Mesendoderm (in vitro differentiated cells): Measurements from ENCODE around the gene CDCP2. TPM values are rescaled to one million over a fixed set of nuclear protein-coding genes. Genes with fewer than 3 reads are reported as not detected.

ENCODE experiments used
- DNase-seq: peaks from one replicate; pipeline ENCODE4 v3.0.0; 2013
- H2AK5ac ChIP-seq: 2 replicates; pipeline ENCODE4 v1.6.1; 2013; ENCODE audit warnings: low read length, inconsistent platforms
- H2BK120ac ChIP-seq: 2 replicates; pipeline ENCODE4 v1.6.1; 2013; ENCODE audit warnings: low read depth, mild to moderate bottlenecking, low read length, moderate library complexity, mixed read lengths
- H2BK15ac ChIP-seq: replicated peaks from 2 replicates; pipeline ENCODE4 v1.6.1; 2013; ENCODE audit warnings: low read depth, mild to moderate bottlenecking, moderate library complexity
- H2BK5ac ChIP-seq: 2 replicates; pipeline ENCODE4 v1.6.1; 2013; ENCODE audit warnings: low read length, inconsistent platforms
- H3K18ac ChIP-seq: 2 replicates; pipeline ENCODE4 v1.6.1; 2013; ENCODE audit warnings: mild to moderate bottlenecking, low read length, mixed read lengths
- H3K23ac ChIP-seq: one replicate; pipeline ENCODE4 v1.6.1; 2013; ENCODE audit warnings: low read length
- H3K27ac ChIP-seq: 2 replicates; pipeline ENCODE4 v1.5.1; 2013; ENCODE audit warnings: low read depth, mild to moderate bottlenecking, inconsistent platforms, low read length, moderate library complexity
- H3K27me3 ChIP-seq: 2 replicates; pipeline ENCODE4 v1.6.1; 2013; ENCODE audit warnings: low read length, control low read depth, mild to moderate bottlenecking, inconsistent platforms; ENCODE audit not compliant: insufficient read depth, poor library complexity
- H3K36me3 ChIP-seq: 2 replicates; pipeline ENCODE4 v1.6.1; 2013; ENCODE audit warnings: low read length, inconsistent platforms; ENCODE audit not compliant: control insufficient read depth, insufficient read depth
- H3K4ac ChIP-seq: one replicate; pipeline ENCODE4 v1.6.1; 2013; ENCODE audit warnings: low read depth, mild to moderate bottlenecking, low read length, moderate library complexity
- H3K4me1 ChIP-seq: 2 replicates; pipeline ENCODE4 v1.6.1; 2013; ENCODE audit warnings: low read depth, low read length, inconsistent platforms; ENCODE audit not compliant: control insufficient read depth
- H3K4me2 ChIP-seq: 2 replicates; pipeline ENCODE4 v1.6.1; 2013; ENCODE audit warnings: low read length
- H3K4me3 ChIP-seq: 2 replicates; pipeline ENCODE4 v1.5.1; 2013; ENCODE audit warnings: mild to moderate bottlenecking, low read length
- H3K56ac ChIP-seq: one replicate; pipeline ENCODE4 v1.6.1; 2013; ENCODE audit warnings: low read length
- H3K79me1 ChIP-seq: 2 replicates; pipeline ENCODE4 v1.6.1; 2013; ENCODE audit warnings: low read length, inconsistent platforms
- H3K79me2 ChIP-seq: 2 replicates; pipeline ENCODE4 v1.6.1; 2013; ENCODE audit warnings: mild to moderate bottlenecking, low read length; ENCODE audit not compliant: control insufficient read depth, insufficient read depth
- H3K9ac ChIP-seq: 2 replicates; pipeline ENCODE4 v1.6.1; 2013; ENCODE audit warnings: low read length, inconsistent platforms
- H4K5ac ChIP-seq: one replicate; pipeline ENCODE4 v1.6.1; 2013; ENCODE audit warnings: low read length
- H4K8ac ChIP-seq: one replicate; pipeline ENCODE4 v1.6.1; 2013; ENCODE audit warnings: low read depth, mild to moderate bottlenecking, control low read depth, low read length, moderate library complexity
- WGBS: extraction: QIAGEN DNeasy Blood & Tissue Kit; methylation state at CpG from one replicate; pipeline ENCODE4 v1.1.7; 2013; ENCODE audit warnings: low lambda C conversion rate, missing lambda C conversion rate; ENCODE audit not compliant: insufficient coverage; ENCODE audit errors: extremely low coverage; 5-methylcytosine and 5-hydroxymethylcytosine counted together
- small RNA-seq: library from polyadenylated mRNA; stranded (forward); fragments of <200 nt; extraction: miRNeasy Mini kit (QIAGEN cat#:217004); gene quantifications from one replicate; pipeline ENCODE3, GENCODE V24; 2013; ENCODE audit not compliant: insufficient read depth

Gene CDCP2

DNA sequence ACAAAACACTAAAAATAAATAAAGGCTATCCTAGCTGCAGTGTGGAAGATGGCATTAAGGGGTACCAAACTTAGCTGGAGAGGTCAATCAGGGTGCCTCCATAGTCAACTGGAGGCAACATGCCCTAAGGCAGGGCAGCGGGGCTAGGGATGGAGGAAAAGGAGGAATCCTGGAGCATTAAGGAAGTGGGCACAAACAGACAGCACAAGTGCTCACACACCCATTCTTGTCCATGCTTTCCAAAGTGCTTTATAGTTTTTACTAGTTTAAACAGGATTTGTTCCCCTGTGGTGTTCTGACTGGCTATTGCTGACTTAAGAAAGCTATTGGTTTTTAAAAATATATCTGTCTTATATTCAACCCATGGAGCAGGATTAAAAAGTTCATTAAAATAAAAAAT, 66.0 kb downstream of the CDCP2 start:
- Histone ChIP-seq H3K23ac (no peak overlapping the region), H3K79me2 (no peaks in the 10 kb centered on the region), H2BK5ac (no peak overlapping the region), H3K27me3 (no peaks in the 10 kb centered on the region), H3K4me1 (no peaks in the 10 kb centered on the region), H3K9ac (no peak overlapping the region), H3K4me3 (no peak overlapping the region), H3K4ac (no peak overlapping the region), H3K27ac (no peak overlapping the region), H4K5ac (no peak overlapping the region), H4K8ac (no peak overlapping the region), H2BK15ac (no peak overlapping the region), H3K79me1 (no peaks in the 10 kb centered on the region), H3K36me3 (no peaks in the 10 kb centered on the region), H3K18ac (no peak overlapping the region), H2AK5ac (no peak overlapping the region), H3K4me2 (no peak overlapping the region), H3K56ac (no peak overlapping the region), H2BK120ac (no peak overlapping the region)
- no peak for DNase-seq
- WGBS: no CpG with 5 or more reads among the region's 1 CpG

DNA sequence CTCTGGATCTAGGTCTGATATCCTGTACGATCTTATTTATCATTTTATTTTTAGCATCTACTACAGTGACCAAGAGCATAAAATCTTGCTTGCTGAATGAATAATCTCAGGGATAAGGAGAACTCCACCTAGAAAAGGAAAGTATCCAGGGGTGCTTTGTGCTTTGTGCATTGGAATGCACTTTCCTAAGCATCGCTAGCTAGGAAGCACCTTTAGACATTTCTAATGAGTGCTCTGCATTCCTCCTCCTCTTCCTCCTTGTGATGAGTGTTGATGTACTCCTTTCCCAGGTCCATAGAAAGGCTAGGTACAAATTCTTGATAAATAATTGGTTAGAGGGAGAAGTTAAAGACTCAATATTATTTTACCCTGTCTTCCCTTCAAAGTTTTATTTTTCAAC, 68.0 kb downstream of the CDCP2 start:
- Histone ChIP-seq H2BK15ac (no peak overlapping the region), H4K5ac (no peak overlapping the region), H3K23ac (no peak overlapping the region), H4K8ac (no peak overlapping the region), H3K9ac (no peak overlapping the region), H3K27ac (no peak overlapping the region), H3K79me2 (no peaks in the 10 kb centered on the region), H2AK5ac (no peak overlapping the region), H2BK5ac (no peak overlapping the region), H3K18ac (no peak overlapping the region), H3K79me1 (no peaks in the 10 kb centered on the region), H2BK120ac (no peak overlapping the region), H3K36me3 (no peaks in the 10 kb centered on the region), H3K4me3 (no peak overlapping the region), H3K4ac (no peak overlapping the region), H3K4me2 (no peak overlapping the region), H3K27me3 (no peaks in the 10 kb centered on the region), H3K56ac (no peak overlapping the region), H3K4me1 (no peaks in the 10 kb centered on the region)
- no CpG with 5 or more reads among the region's 2 CpGs for WGBS
- DNase-seq: no peak

Small RNA genes within 50 kb of the gene (small RNA-seq; reads per million reads assigned to genes)
- gene AL353898.1: not detected
- gene AL353898.2: not detected
